Panc1 (cell line): ENCODE data around the gene SIRT7. TPM values are rescaled to one million over a fixed set of nuclear protein-coding genes. Genes with fewer than 3 reads are reported as not detected.
A peak's percentile ranks its signal among the peaks of the same experiment; 100 is the strongest.

ENCODE experiments used
- ATAC-seq: fragments of 200-7000 bp; cut with Tn5 transposase; 2 replicates; pipeline ENCODE4 v1.9.1; 2020; ENCODE audit warnings: mild to moderate bottlenecking, moderate library complexity
- BruUV-seq: library from RNA; stranded (reverse); fragments of 400-500 nt; replicated peaks from 2 replicates; lab custom pipeline; 2021; lab: Mats Ljungman, UMichigan
- CTCF ChIA-PET: fragments of 300-600 bp; sonication (Branson Sonifier 250); formaldehyde crosslinking; loops from one replicate; lab custom pipeline; 2022; ENCODE audit warnings: antibody characterized with exemption; lab: Charles Lee
- POLR2A ChIA-PET: fragments of 300-600 bp; sonication (Branson Sonifier 250); formaldehyde crosslinking; loops from one replicate; lab custom pipeline; 2022; ENCODE audit warnings: antibody characterized with exemption; lab: Charles Lee
- DNase-seq: peaks from one replicate; pipeline ENCODE4 v3.0.0-alpha.2; 2010; ENCODE audit warnings: low read depth, low spot score
- H3K27ac ChIP-seq: 2 replicates; pipeline ENCODE4 v1.5.1; 2011; ENCODE audit warnings: mild to moderate bottlenecking, low read length, inconsistent platforms
- H3K27me3 ChIP-seq: fragments of 200-500 bp; sonication (Bioruptor generic); 2 replicates; pipeline ENCODE4 v1.6.0; 2014; ENCODE audit warnings: low read length, inconsistent platforms; ENCODE audit not compliant: control insufficient read depth, insufficient read depth
- H3K36me3 ChIP-seq: fragments of 200-500 bp; sonication (Bioruptor generic); 2 replicates; pipeline ENCODE4 v1.5.1; 2014; ENCODE audit warnings: inconsistent platforms, mild to moderate bottlenecking, low read length, moderate library complexity; ENCODE audit not compliant: control insufficient read depth, insufficient read depth
- H3K4me1 ChIP-seq: 2 replicates; pipeline ENCODE4 v1.5.1; 2011; ENCODE audit warnings: inconsistent platforms, mild to moderate bottlenecking, low read length, moderate library complexity; ENCODE audit not compliant: control insufficient read depth, insufficient read depth
- H3K4me3 ChIP-seq, 2 experiments: 2 replicates each; pipeline ENCODE4 v1.5.1; 2011 to 2012; ENCODE audit warnings: low read depth in 2 of 2, low read length in 2 of 2, mild to moderate bottlenecking in 2 of 2, inconsistent platforms in 1 of 2, moderate library complexity in 1 of 2
- H3K9me3 ChIP-seq: fragments of 200-500 bp; sonication (Bioruptor generic); 2 replicates; pipeline ENCODE4 v1.5.1; 2014; ENCODE audit warnings: low read depth, mild to moderate bottlenecking, inconsistent platforms, low read length, moderate library complexity; ENCODE audit not compliant: control insufficient read depth, insufficient read depth
- POLR2AphosphoS5 ChIP-seq: IDR thresholded peaks from 2 replicates; pipeline ENCODE4 v1.6.1; 2012; ENCODE audit warnings: mild to moderate bottlenecking, low read depth, low read length, moderate library complexity
- SIN3A ChIP-seq: IDR thresholded peaks from 2 replicates; pipeline ENCODE4 v1.6.1; 2012; ENCODE audit warnings: low read depth, mild to moderate bottlenecking, low read length, moderate library complexity, borderline replicate concordance; ENCODE audit not compliant: insufficient read depth
- TCF7L2 ChIP-seq: IDR thresholded peaks from 2 replicates; pipeline ENCODE4 v1.6.1; 2011; ENCODE audit warnings: mild to moderate bottlenecking, low read depth, low read length, inconsistent platforms
- in situ Hi-C: cut with HindIII; loops from 2 replicates; pipeline ENCODE4 v1.10.0; 2016; ENCODE audit warnings: low sequenced_read_pairs, low pct_unique_long_range_greater_than_20kb
- intact Hi-C: fragments of 100-400 bp; cut with micrococcal nuclease; formaldehyde crosslinking; loops from one replicate; pipeline ENCODE4 v1.10.0; 2022; ENCODE audit not compliant: unreplicated experiment
- total RNA-seq: library from RNA; stranded (reverse); gene quantifications from one replicate; pipeline ENCODE4 v1.2.1, GENCODE V29; 2021; ENCODE audit not compliant: unreplicated experiment
- TF ChIP-seq, protein P1 (sequence below), 2 experiments: IDR thresholded peaks; 2 replicates each; pipeline ENCODE4 v1.6.1; 2011 to 2012; ENCODE audit warnings: low read depth in 2 of 2, control low read depth in 1 of 2, low read length in 1 of 2, mild to moderate bottlenecking in 1 of 2, moderate library complexity in 1 of 2; ENCODE audit not compliant: insufficient read depth in 1 of 2

SIRT7 gene
- total RNA-seq, 1 experiment from 2014 or later: 82.5 TPM

DNA sequence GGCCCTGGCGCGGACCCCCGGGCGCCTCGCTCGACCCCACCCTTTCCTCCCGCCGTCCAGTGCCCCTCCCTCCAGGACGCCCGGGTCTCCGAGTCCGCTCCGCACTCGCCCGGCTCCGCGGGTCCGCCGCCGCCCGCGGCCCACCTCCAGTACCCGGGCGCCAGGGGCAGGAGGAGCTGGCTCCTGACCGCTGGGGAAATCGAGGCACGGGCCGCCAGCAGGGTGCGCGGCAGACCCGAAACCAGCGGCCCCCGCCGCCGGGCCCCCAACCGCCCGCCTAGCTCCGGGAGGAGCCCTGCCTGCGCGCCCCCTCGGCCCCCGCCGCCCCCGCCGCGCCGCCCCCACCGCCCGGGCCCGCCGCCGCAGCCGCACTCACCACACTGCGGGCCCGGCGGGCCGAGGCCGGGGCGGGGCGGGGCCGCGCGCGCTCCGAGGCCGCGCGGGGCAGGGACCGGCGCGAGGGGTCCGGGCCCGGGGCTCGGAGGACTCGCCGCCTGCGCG lies 9.2 kb upstream of the SIRT7 start:
- no peaks in the 10 kb centered on the region; the same call in 1 of the 2 replicates for H3K36me3 ChIP-seq
- in situ Hi-C loops: no loop called here
- peaks cover 44% of the 10 kb centered on the region for H3K4me1 ChIP-seq
- H3K27ac ChIP-seq: peak overlapping the region; percentile 86
- ATAC-seq (peak; percentile 2), DNase-seq (no peak)
- H3K9me3 ChIP-seq: no peaks in the 10 kb centered on the region
- intact Hi-C loops: no loop called here
- TF ChIP-seq, protein P1, sequence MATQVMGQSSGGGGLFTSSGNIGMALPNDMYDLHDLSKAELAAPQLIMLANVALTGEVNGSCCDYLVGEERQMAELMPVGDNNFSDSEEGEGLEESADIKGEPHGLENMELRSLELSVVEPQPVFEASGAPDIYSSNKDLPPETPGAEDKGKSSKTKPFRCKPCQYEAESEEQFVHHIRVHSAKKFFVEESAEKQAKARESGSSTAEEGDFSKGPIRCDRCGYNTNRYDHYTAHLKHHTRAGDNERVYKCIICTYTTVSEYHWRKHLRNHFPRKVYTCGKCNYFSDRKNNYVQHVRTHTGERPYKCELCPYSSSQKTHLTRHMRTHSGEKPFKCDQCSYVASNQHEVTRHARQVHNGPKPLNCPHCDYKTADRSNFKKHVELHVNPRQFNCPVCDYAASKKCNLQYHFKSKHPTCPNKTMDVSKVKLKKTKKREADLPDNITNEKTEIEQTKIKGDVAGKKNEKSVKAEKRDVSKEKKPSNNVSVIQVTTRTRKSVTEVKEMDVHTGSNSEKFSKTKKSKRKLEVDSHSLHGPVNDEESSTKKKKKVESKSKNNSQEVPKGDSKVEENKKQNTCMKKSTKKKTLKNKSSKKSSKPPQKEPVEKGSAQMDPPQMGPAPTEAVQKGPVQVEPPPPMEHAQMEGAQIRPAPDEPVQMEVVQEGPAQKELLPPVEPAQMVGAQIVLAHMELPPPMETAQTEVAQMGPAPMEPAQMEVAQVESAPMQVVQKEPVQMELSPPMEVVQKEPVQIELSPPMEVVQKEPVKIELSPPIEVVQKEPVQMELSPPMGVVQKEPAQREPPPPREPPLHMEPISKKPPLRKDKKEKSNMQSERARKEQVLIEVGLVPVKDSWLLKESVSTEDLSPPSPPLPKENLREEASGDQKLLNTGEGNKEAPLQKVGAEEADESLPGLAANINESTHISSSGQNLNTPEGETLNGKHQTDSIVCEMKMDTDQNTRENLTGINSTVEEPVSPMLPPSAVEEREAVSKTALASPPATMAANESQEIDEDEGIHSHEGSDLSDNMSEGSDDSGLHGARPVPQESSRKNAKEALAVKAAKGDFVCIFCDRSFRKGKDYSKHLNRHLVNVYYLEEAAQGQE (IDR thresholded peaks at IDR 0.05; ENCODE audit: insufficient read depth in 1 of 2, low read depth in 2 of 2, low read length in 1 of 2): no peak
- TF ChIP-seq TCF7L2 (no peak), POLR2AphosphoS5 (no peak), SIN3A (0 out of 2 replicates have a peak, but pooled peaks have one; percentile 7)
- peak overlapping the region; percentile 61 to 82 for H3K4me3 ChIP-seq
- no peaks in the 10 kb centered on the region for H3K27me3 ChIP-seq
- BruUV-seq: no TSS peak
- CTCF ChIA-PET: interaction anchor here (0.7 kb wide), 2 partner anchors 28 to 94 kb away, joined by 6 read pairs; no protein-coding TSS in a partner anchor
- POLR2A ChIA-PET: no interaction called here

DNA sequence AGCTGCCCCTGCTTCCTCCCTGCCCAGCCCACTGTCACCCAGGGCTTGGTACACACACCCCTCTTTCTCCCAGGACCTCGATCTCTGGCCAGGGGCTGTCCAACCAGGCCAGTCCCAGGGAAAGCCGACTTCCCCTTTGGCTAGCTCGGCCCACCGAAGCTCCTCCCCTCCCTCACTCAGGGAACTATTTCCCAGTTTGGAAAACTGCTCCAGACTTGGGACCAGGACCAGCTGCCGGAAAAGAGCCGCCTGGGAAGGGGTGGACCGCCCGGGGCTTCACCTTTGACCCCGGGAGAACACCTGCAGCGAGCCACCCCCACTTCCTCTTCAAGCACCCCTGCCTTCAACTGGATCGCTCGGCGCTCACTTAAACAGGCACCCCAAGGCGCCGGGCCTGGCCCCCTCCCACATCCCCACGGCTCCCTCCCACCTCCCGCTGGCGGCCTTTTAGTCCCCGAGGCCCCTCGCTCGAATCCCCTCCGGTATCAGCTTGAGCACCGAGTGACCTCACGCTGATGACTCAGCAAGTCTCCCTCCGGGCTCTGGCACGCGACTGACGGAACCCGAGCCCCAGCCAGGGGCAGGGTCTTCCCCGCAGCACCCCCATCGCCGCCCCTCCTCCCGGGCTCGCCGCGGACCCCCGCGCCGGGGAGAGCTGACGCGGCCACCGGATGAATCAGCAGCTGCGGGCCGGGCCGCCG lies 8.6 kb upstream of the SIRT7 start:
- intact Hi-C loops: no loop called here
- DNase-seq (no peak), ATAC-seq (peak; percentile 59)
- POLR2A ChIA-PET: interaction anchor here (0.6 to 0.8 kb wide), 4 partner anchors 10 to 532 kb away, joined by 3 to 7 read pairs (median 3); partner anchors contain the start of gene BAHCC1
- H3K4me1 ChIP-seq: peaks cover 43% of the 10 kb centered on the region
- peak overlapping the region; percentile 86 for H3K27ac ChIP-seq
- no peaks in the 10 kb centered on the region for H3K9me3 ChIP-seq
- TSS peak; percentile 60 for BruUV-seq
- peak overlapping the region; percentile 61 to 82 for H3K4me3 ChIP-seq
- TF ChIP-seq, protein P1 (IDR thresholded peaks at IDR 0.05; ENCODE audit: insufficient read depth in 1 of 2, low read depth in 2 of 2, low read length in 1 of 2): no peak
- peak; percentile 73; the same call in 1 of the 2 replicates for TF ChIP-seq SIN3A
- no peaks in the 10 kb centered on the region; the same call in 1 of the 2 replicates for H3K36me3 ChIP-seq
- CTCF ChIA-PET: interaction anchor here (0.8 kb wide), 1 partner anchor 28 kb away, joined by 6 read pairs; no protein-coding TSS in a partner anchor
- no peaks in the 10 kb centered on the region for H3K27me3 ChIP-seq
- in situ Hi-C loops: no loop called here
